WERI-Rb-1 (cell line): ENCODE data around the gene PNP.
"Not testable (repeated sequence)": the region's sequence is repeated elsewhere in the genome, so short reads cannot be mapped to it uniquely, and the experiment has no call there.

Experiments
- DNase-seq: peaks from one replicate; pipeline ENCODE4 v3.0.0-alpha.2; 2020
- H3K27ac ChIP-seq: fragments of 250-450 bp; sonication (Bioruptor Pico); 2 replicates; pipeline ENCODE4 v1.5.1; 2020; ENCODE audit warnings: mild to moderate bottlenecking, moderate library complexity
- H3K27me3 ChIP-seq: fragments of 250-450 bp; sonication (Bioruptor Pico); 2 replicates; pipeline ENCODE4 v1.5.1; 2021; ENCODE audit warnings: mild to moderate bottlenecking, low read depth, moderate library complexity; ENCODE audit not compliant: insufficient read depth, severe bottlenecking
- H3K36me3 ChIP-seq: fragments of 250-450 bp; sonication (Bioruptor Pico); 2 replicates; pipeline ENCODE4 v1.5.1; 2020; ENCODE audit warnings: mild to moderate bottlenecking, moderate library complexity
- H3K4me3 ChIP-seq: 2 replicates; pipeline ENCODE4 v1.5.1; 2011; ENCODE audit warnings: low read depth, mild to moderate bottlenecking, control low read depth, low read length
- H3K9me3 ChIP-seq: fragments of 250-450 bp; sonication (Bioruptor Pico); 2 replicates; pipeline ENCODE4 v1.5.1; 2021; ENCODE audit warnings: mild to moderate bottlenecking, moderate library complexity; ENCODE audit not compliant: severe bottlenecking
- CTCF ChIP-seq: IDR thresholded peaks from 2 replicates; pipeline ENCODE4 v1.5.1; 2011; ENCODE audit warnings: low read depth, mild to moderate bottlenecking, control low read depth, inconsistent platforms, low read length

PNP gene

GRCh38 chr14:20441461-20441860 lies 27.7 kb upstream of the PNP start:
- H3K27ac ChIP-seq, result no peak overlapping the region
- no peak overlapping the region for H3K4me3 ChIP-seq
- no peaks in the 10 kb centered on the region for H3K9me3 ChIP-seq
- H3K27me3 ChIP-seq, result no peaks in the 10 kb centered on the region
- DNase-seq, result no peak
- TF ChIP-seq CTCF, result no peak
- H3K36me3 ChIP-seq, result peaks cover 23% of the 10 kb centered on the region

GRCh38 chr14:20443650-20444049 lies 25.6 kb upstream of the PNP start:
- not testable (repeated sequence) for H3K27me3 ChIP-seq, H3K9me3 ChIP-seq, DNase-seq, H3K27ac ChIP-seq, H3K4me3 ChIP-seq
- H3K36me3 ChIP-seq, result peaks cover 45% of the 10 kb centered on the region

- H3K36me3 ChIP-seq, result peaks cover 77% of the 10 kb centered on the region
These were observed 22.3 kb upstream of the PNP start for GRCh38 chr14:20446889-20447288.

GRCh38 chr14:20452831-20453230 lies 16.4 kb upstream of the PNP start:
- not testable (repeated sequence) for H3K9me3 ChIP-seq, H3K27ac ChIP-seq, H3K27me3 ChIP-seq, DNase-seq, H3K4me3 ChIP-seq
- peaks cover 81% of the 10 kb centered on the region for H3K36me3 ChIP-seq

More at GRCh38 chr14:20446889-20447288, 22.3 kb upstream of the PNP start:
- peak overlapping the region; percentile 41 for H3K27ac ChIP-seq
- no peak for TF ChIP-seq CTCF
- H3K27me3 ChIP-seq, result no peaks in the 10 kb centered on the region
- no peak overlapping the region for H3K4me3 ChIP-seq
- DNase-seq, result no peak
- no peaks in the 10 kb centered on the region for H3K9me3 ChIP-seq

- H3K4me3 ChIP-seq, result peak within 1 kb of the TSS; percentile 89
- no peak for TF ChIP-seq CTCF
- H3K9me3 ChIP-seq, result no peaks in the 10 kb centered on the region
- peak; percentile 98 for DNase-seq
- no peaks in the 10 kb centered on the region for H3K27me3 ChIP-seq
- peak within 1 kb of the TSS; percentile 98 for H3K27ac ChIP-seq
- H3K36me3 ChIP-seq, result peaks cover 81% of the 10 kb centered on the region
These were observed 14.5 kb upstream of the PNP start, which contains the start of the genes APEX1 and OSGEP for GRCh38 chr14:20454516-20455354. TSS of gene APEX1 (plus strand) at chr14:20455226. CDS start at chr14:20455646, 420 bp downstream. TSS of gene OSGEP (minus strand) at chr14:20454812. CDS start at chr14:20454683, 129 bp downstream.

GRCh38 chr14:20455355-20456300 lies 13.6 kb upstream of the PNP start:
- Histone ChIP-seq H3K27me3 (no peaks in the 10 kb centered on the region), H3K27ac (peak overlapping the region; percentile 98), H3K36me3 (peaks cover 81% of the 10 kb centered on the region), H3K4me3 (peak overlapping the region; percentile 89), H3K9me3 (no peaks in the 10 kb centered on the region)
- no peak for TF ChIP-seq CTCF
- peak; percentile 83 for DNase-seq
